H1 (cell line): ENCODE measurements around the gene CACNA1F. TPM values are rescaled to one million over a fixed set of nuclear protein-coding genes. Genes with fewer than 3 reads are reported as not detected.

Experiments
- CTCF ChIA-PET: fragments of 300-600 bp; sonication (Branson Sonifier 250); formaldehyde crosslinking; loops from one replicate; lab custom pipeline; 2021; ENCODE audit not compliant: partially characterized antibody; lab: Charles Lee
- POLR2A ChIA-PET: fragments of 300-600 bp; sonication (Branson Sonifier 250); formaldehyde crosslinking; loops from one replicate; lab custom pipeline; 2021; ENCODE audit warnings: inconsistent platforms; ENCODE audit not compliant: partially characterized antibody; lab: Charles Lee
- DNase-seq, 2 experiments: peaks; one replicate each; pipeline versions ENCODE4 v3.0.0 to v3.0.0-alpha.2; 2010 to 2022; ENCODE audit warnings: low spot score in 2 of 2, low read depth in 1 of 2, mixed read lengths in 1 of 2
- FAIRE-seq: peaks from 2 replicates; lab custom pipeline; 2011; peaks lifted over from hg19 to GRCh38; lab: Jason Lieb, UNC
- H2AFZ ChIP-seq: 2 replicates; pipeline ENCODE4 v1.8.1; 2012; ENCODE audit warnings: low read length, inconsistent platforms
- H2AK5ac ChIP-seq: 2 replicates; pipeline ENCODE4 v1.6.1; 2013; ENCODE audit warnings: low read depth, low read length
- H2BK120ac ChIP-seq: replicated peaks from 2 replicates; pipeline ENCODE3; 2013; ENCODE audit warnings: low read depth, low read length, inconsistent platforms
- H2BK12ac ChIP-seq: 2 replicates; pipeline ENCODE4 v1.6.1; 2013; ENCODE audit warnings: low read depth, low read length
- H2BK15ac ChIP-seq: 2 replicates; pipeline ENCODE4 v1.6.1; 2013; ENCODE audit warnings: low read length
- H2BK20ac ChIP-seq: 2 replicates; pipeline ENCODE4 v1.6.1; 2013; ENCODE audit warnings: low read length
- H2BK5ac ChIP-seq: 2 replicates; pipeline ENCODE4 v1.6.1; 2013; ENCODE audit warnings: low read depth, low read length
- H3K14ac ChIP-seq: 2 replicates; pipeline ENCODE4 v1.6.1; 2013; ENCODE audit warnings: inconsistent platforms; ENCODE audit not compliant: insufficient read length
- H3K18ac ChIP-seq: 2 replicates; pipeline ENCODE4 v1.6.1; 2013; ENCODE audit warnings: low read length; ENCODE audit errors: extremely low read depth
- H3K23ac ChIP-seq: 2 replicates; pipeline ENCODE4 v1.6.1; 2013; ENCODE audit warnings: inconsistent platforms; ENCODE audit not compliant: insufficient read length
- H3K23me2 ChIP-seq: 2 replicates; pipeline ENCODE4 v1.6.1; 2013; ENCODE audit warnings: low read depth, low read length
- H3K27ac ChIP-seq: 2 replicates; pipeline ENCODE4 v1.6.1; 2011; ENCODE audit warnings: low read depth, low read length, inconsistent platforms
- H3K27me3 ChIP-seq, 4 experiments: replicated peaks in 1 of 4; 1 replicate in 1 of 4; 2 replicates in 3 of 4; pipeline versions ENCODE4 v1.6.1 to v1.8.1; 2011 to 2013; ENCODE audit warnings: low read length in 3 of 4, mild to moderate bottlenecking in 3 of 4, inconsistent platforms in 2 of 4, mixed read lengths in 2 of 4, moderate library complexity in 1 of 4; ENCODE audit not compliant: control insufficient read depth in 3 of 4, insufficient read depth in 3 of 4; ENCODE audit errors: extremely low read depth in 1 of 4
- H3K36me3 ChIP-seq, 4 experiments: 2 replicates each; pipeline versions ENCODE4 v1.6.1 to v1.8.1; 2011 to 2013; ENCODE audit warnings: mild to moderate bottlenecking in 4 of 4, low read length in 3 of 4, moderate library complexity in 2 of 4, control low read depth in 1 of 4, inconsistent platforms in 1 of 4; ENCODE audit not compliant: insufficient read depth in 4 of 4, control insufficient read depth in 2 of 4
- H3K4ac ChIP-seq: replicated peaks from 2 replicates; pipeline ENCODE3; 2013; ENCODE audit warnings: low read length, low read depth, mixed read lengths, inconsistent platforms; ENCODE audit not compliant: insufficient read length
- H3K4me1 ChIP-seq, 4 experiments: replicated peaks in 1 of 4; 1 replicate in 1 of 4; 2 replicates in 3 of 4; pipeline versions ENCODE4 v1.6.1 to v1.8.1; 2011 to 2013; ENCODE audit warnings: low read length in 3 of 4, inconsistent platforms in 2 of 4, mixed read lengths in 1 of 4; ENCODE audit not compliant: insufficient read depth in 4 of 4, control insufficient read depth in 3 of 4
- H3K4me2 ChIP-seq, 2 experiments: 2 replicates each; pipeline versions ENCODE4 v1.6.1 to v1.8.1; 2011 to 2013; ENCODE audit warnings: low read depth in 2 of 2, low read length in 2 of 2, control low read depth in 1 of 2, inconsistent platforms in 1 of 2, mild to moderate bottlenecking in 1 of 2; ENCODE audit not compliant: insufficient read depth in 1 of 2
- H3K4me3 ChIP-seq, 4 experiments: fragments of 200-600, 300-600 bp in 1 of 4; sonication (generic), shearing (Covaris generic), sonication (Bioruptor Twin) in 1 of 4; 2 replicates each; pipeline versions ENCODE4 v1.5.1 to v1.8.1; 2011 to 2016; ENCODE audit warnings: low read length in 4 of 4, low read depth in 3 of 4, control low read depth in 2 of 4, inconsistent platforms in 2 of 4, mild to moderate bottlenecking in 2 of 4, mixed read lengths in 1 of 4, moderate library complexity in 1 of 4; ENCODE audit not compliant: insufficient read depth in 2 of 4; ENCODE audit errors: extremely low read depth in 1 of 4
- H3K56ac ChIP-seq: replicated peaks from 2 replicates; pipeline ENCODE3; 2013; ENCODE audit warnings: low read depth, mild to moderate bottlenecking, mixed read lengths, low read length, inconsistent platforms; ENCODE audit not compliant: insufficient read length
- H3K79me1 ChIP-seq: 2 replicates; pipeline ENCODE4 v1.6.1; 2013; ENCODE audit warnings: low read depth, low read length, control low read depth
- H3K79me2 ChIP-seq, 2 experiments: 2 replicates each; pipeline versions ENCODE4 v1.6.1 to v1.8.1; 2012 to 2013; ENCODE audit warnings: low read length in 2 of 2, mild to moderate bottlenecking in 2 of 2, inconsistent platforms in 1 of 2; ENCODE audit not compliant: insufficient read depth in 2 of 2, control insufficient read depth in 1 of 2
- H3K9ac ChIP-seq, 4 experiments: replicated peaks in 1 of 4; 1 replicate in 1 of 4; 2 replicates in 3 of 4; pipeline versions ENCODE4 v1.6.1 to v1.8.1; 2011 to 2013; ENCODE audit warnings: low read depth in 3 of 4, low read length in 3 of 4, control low read depth in 2 of 4, mild to moderate bottlenecking in 2 of 4, moderate library complexity in 2 of 4, inconsistent platforms in 1 of 4; ENCODE audit errors: extremely low read depth in 1 of 4
- H3K9me3 ChIP-seq, 2 experiments: 2 replicates each; pipeline versions ENCODE4 v1.6.1 to v1.8.1; 2012 to 2013; ENCODE audit warnings: mild to moderate bottlenecking in 2 of 2, moderate library complexity in 2 of 2, control low read depth in 1 of 2, inconsistent platforms in 1 of 2, low read depth in 1 of 2, low read length in 1 of 2, mixed read lengths in 1 of 2; ENCODE audit not compliant: insufficient read depth in 2 of 2
- H4K20me1 ChIP-seq, 2 experiments: replicated peaks in 1 of 2; 2 replicates each; pipeline versions ENCODE3 to v1.8.1; 2011 to 2013; ENCODE audit warnings: inconsistent platforms in 2 of 2, low read length in 2 of 2, mild to moderate bottlenecking in 1 of 2; ENCODE audit not compliant: insufficient read depth in 2 of 2, control insufficient read depth in 1 of 2
- H4K5ac ChIP-seq: 2 replicates; pipeline ENCODE4 v1.6.1; 2013; ENCODE audit warnings: low read length, low read depth, mixed read lengths, inconsistent platforms; ENCODE audit not compliant: insufficient read length
- H4K8ac ChIP-seq: 2 replicates; pipeline ENCODE4 v1.8.0; 2013; ENCODE audit warnings: mild to moderate bottlenecking, moderate library complexity, low read length, inconsistent platforms; ENCODE audit not compliant: insufficient read depth; ENCODE audit errors: extremely low read depth
- H4K91ac ChIP-seq: replicated peaks from 2 replicates; pipeline ENCODE3; 2013; ENCODE audit warnings: low read length, mixed read lengths, inconsistent platforms; ENCODE audit not compliant: insufficient read length
- CBX8 ChIP-seq: fragments of 300-800, 300-1000 bp; sonication (generic); IDR thresholded peaks from 2 replicates; pipeline ENCODE4 v1.7.1; 2016; ENCODE audit warnings: low read depth, low read length, borderline replicate concordance
- GTF2F1 ChIP-seq: IDR thresholded peaks from 2 replicates; pipeline ENCODE4 v1.6.1; 2012; ENCODE audit warnings: low read depth, low read length, improper control_type of control experiment, borderline replicate concordance
- WGBS, 2 experiments: shearing (Covaris generic) in 1 of 2; methylation state at CpG; one replicate each; pipeline versions ENCODE4 v1.1.6 to v1.1.7; 2013 to 2015; ENCODE audit warnings: low lambda C conversion rate in 2 of 2, mixed read lengths in 2 of 2, inconsistent platforms in 1 of 2, low coverage in 1 of 2, missing lambda C conversion rate in 1 of 2; ENCODE audit not compliant: insufficient replicate concordance in 2 of 2, insufficient coverage in 1 of 2, insufficient read length in 1 of 2; ENCODE audit errors: extremely low coverage in 1 of 2, missing lambda C conversion rate in 1 of 2; 5-methylcytosine and 5-hydroxymethylcytosine counted together
- polyA plus RNA-seq, 7 experiments: library from polyadenylated mRNA; depleted of rRNA in 3 of 7; stranded (reverse) in 5 of 7; unstranded in 2 of 7; fragments of >200 nt in 5 of 7; fragments of 200-250 nt in 2 of 7; gene quantifications; 1 replicate in 5 of 7; 2 replicates in 1 of 7; 4 replicates in 1 of 7; pipeline versions ENCODE4 v1.2.1 to v1.2.3, GENCODE V29; 2011 to 2013; ENCODE audit warnings: missing spikeins in 2 of 7, mixed read lengths in 2 of 7
- total RNA-seq: library from RNA; stranded (reverse); fragmentation: NEBNext Ultra II Directional; extraction: Animal tissue kit (Norgen Biotek cat#: 25700); gene quantifications from 2 replicates; pipeline ENCODE4 v1.2.1, GENCODE V29; 2021

The CACNA1F gene
- total and polyA plus RNA-seq, 2 of the 8 experiments (the other 6 are each of a cell fraction or from before 2014, with no cell fraction given): 0.59 to 0.84 TPM

- H4K91ac ChIP-seq: no peak overlapping the region
- no peaks in the 10 kb centered on the region; a peak in 1 of 7 replicates for H3K4me1 ChIP-seq
- H4K8ac ChIP-seq: no peak overlapping the region
- 90% methylated on average over 8 of the region's 14 CpGs; no CpG with 5 or more reads in 1 of the 2 experiments for WGBS, 2 experiments
- no peak overlapping the region for H2BK20ac ChIP-seq
- FAIRE-seq (no peak), DNase-seq (no peak)
- no peak overlapping the region for H3K4ac ChIP-seq
- H3K79me2 ChIP-seq: no peaks in the 10 kb centered on the region
- H3K14ac ChIP-seq: no peak overlapping the region
- no peaks in the 10 kb centered on the region for H3K36me3 ChIP-seq
- no peaks in the 10 kb centered on the region for H3K9me3 ChIP-seq
- no peak overlapping the region for H3K23ac ChIP-seq
- H3K56ac ChIP-seq: no peak overlapping the region
- H3K27me3 ChIP-seq: no peaks in the 10 kb centered on the region
- no peak overlapping the region for H2AFZ ChIP-seq
- no peak overlapping the region for H3K4me3 ChIP-seq
- H3K23me2 ChIP-seq: no peaks in the 10 kb centered on the region; the same call in 1 of the 2 replicates
- H3K18ac ChIP-seq: no peak overlapping the region
- H4K5ac ChIP-seq: no peak overlapping the region
- ChIA-PET CTCF (no interaction called here), POLR2A (interaction anchor here (1.0 to 1.7 kb wide), 3 partner anchors 11 to 66 kb away, joined by 3 to 10 read pairs (median 3); no protein-coding TSS in a partner anchor)
- no peak overlapping the region for H2BK5ac ChIP-seq
- H3K27ac ChIP-seq: no peak overlapping the region
- H3K79me1 ChIP-seq: no peaks in the 10 kb centered on the region
- no peak overlapping the region for H2AK5ac ChIP-seq
- no peak overlapping the region for H2BK120ac ChIP-seq
- H2BK15ac ChIP-seq: no peak overlapping the region
- no peaks in the 10 kb centered on the region for H4K20me1 ChIP-seq
- no peak overlapping the region for H3K4me2 ChIP-seq
- no peak overlapping the region for H2BK12ac ChIP-seq
- no peak overlapping the region for H3K9ac ChIP-seq
- TF ChIP-seq CBX8 (no peak), GTF2F1 (no peak)
Observed at GRCh38 chrX:49257074-49257790, 24.1 kb upstream of the CACNA1F start.
